H1 (cell line): Measurements from ENCODE around the gene UNC13C.

Source experiments
- CTBP2 ChIP-seq: IDR thresholded peaks from 2 replicates; pipeline ENCODE4 v1.7.0; 2011; ENCODE audit warnings: borderline replicate concordance, mild to moderate bottlenecking, moderate library complexity, mixed read lengths, low read length; ENCODE audit not compliant: insufficient read depth, insufficient read length
- CTCF ChIP-seq, 3 experiments: IDR thresholded peaks; 1 replicate in 2 of 3; 2 replicates in 1 of 3; pipeline versions ENCODE4 v1.5.1 to v1.6.1; 2011; ENCODE audit warnings: low read length in 3 of 3, mild to moderate bottlenecking in 3 of 3, inconsistent platforms in 2 of 3, low read depth in 1 of 3, moderate library complexity in 1 of 3; ENCODE audit not compliant: insufficient read depth in 1 of 3; ENCODE audit errors: control extremely low read depth in 1 of 3
- EZH2 ChIP-seq: fragments of 200-600 bp; sonication (generic); IDR thresholded peaks from 2 replicates; pipeline ENCODE4 v1.7.1; 2012; ENCODE audit warnings: low read depth, mild to moderate bottlenecking, moderate library complexity, low read length, inconsistent platforms; ENCODE audit not compliant: severe bottlenecking
- GABPA ChIP-seq: IDR thresholded peaks from 2 replicates; pipeline ENCODE4 v1.6.1; 2011; ENCODE audit warnings: mild to moderate bottlenecking, low read length, moderate library complexity, borderline replicate concordance; ENCODE audit not compliant: insufficient read depth
- MAFK ChIP-seq: IDR thresholded peaks from 2 replicates; pipeline ENCODE4 v1.6.1; 2012; ENCODE audit warnings: low read depth, mild to moderate bottlenecking, improper control_type of control experiment, low read length
- NRF1 ChIP-seq: IDR thresholded peaks from 2 replicates; pipeline ENCODE4 v1.6.1; 2011; ENCODE audit warnings: mild to moderate bottlenecking, low read depth, low read length, improper control_type of control experiment
- PHF8 ChIP-seq: fragments of 200-600 bp; sonication (generic); conservative IDR thresholded peaks from 2 replicates; pipeline ENCODE4 v1.7.1; 2012; ENCODE audit warnings: low read depth, mild to moderate bottlenecking, inconsistent platforms, low read length, moderate library complexity
- POLR2A ChIP-seq, 2 experiments: IDR thresholded peaks; 1 replicate in 1 of 2; 2 replicates in 1 of 2; pipeline ENCODE4 v1.6.1; 2011; ENCODE audit warnings: low read depth in 2 of 2, low read length in 2 of 2, mild to moderate bottlenecking in 2 of 2; ENCODE audit errors: control extremely low read depth in 1 of 2
- RAD21 ChIP-seq, 2 experiments: IDR thresholded peaks in 1 of 2; conservative IDR thresholded peaks in 1 of 2; 2 replicates each; pipeline ENCODE4 v1.6.1; 2011; ENCODE audit warnings: low read depth in 2 of 2, low read length in 2 of 2, improper control_type of control experiment in 1 of 2, inconsistent platforms in 1 of 2, mild to moderate bottlenecking in 1 of 2, moderate library complexity in 1 of 2
- RFX5 ChIP-seq: IDR thresholded peaks from 2 replicates; pipeline ENCODE4 v1.6.1; 2011; ENCODE audit warnings: low read depth, low read length, improper control_type of control experiment, borderline replicate concordance
- SUZ12 ChIP-seq: fragments of 200-600 bp; sonication (generic); IDR thresholded peaks from 2 replicates; pipeline ENCODE4 v1.6.1; 2012; ENCODE audit warnings: mild to moderate bottlenecking, inconsistent platforms, low read length, moderate library complexity, mixed read lengths
- TAF1 ChIP-seq: IDR thresholded peaks from 2 replicates; pipeline ENCODE4 v1.6.1; 2011; ENCODE audit warnings: mild to moderate bottlenecking, low read depth, low read length

- TF ChIP-seq CTCF (IDR thresholded peaks at IDR 0.05; ENCODE audit: control extremely low read depth in 1 of 3, insufficient read depth in 1 of 3, low read depth in 1 of 3, low read length in 3 of 3) (no peak), NRF1 (no peak), SUZ12 (no peak), PHF8 (no peak), RAD21 (IDR thresholded peaks at IDR 0.05 in 1 of 2, conservative IDR thresholded peaks at IDR 0.05 in 1 of 2; ENCODE audit: low read depth in 2 of 2, low read length in 2 of 2) (no peak), POLR2A (IDR thresholded peaks at IDR 0.05; ENCODE audit: control extremely low read depth in 1 of 2, low read depth in 2 of 2, low read length in 2 of 2) (no peak), EZH2 (no peak), RFX5 (no peak), TAF1 (no peak), MAFK (no peak), CTBP2 (no peak), GABPA (no peak)
These were observed 120.8 kb downstream of the UNC13C start for GRCh38 chr15:54099010-54099409.
